Panc1 (cell line): ENCODE data around the gene ASMTL.

Experiments
- POLR2AphosphoS5 ChIP-seq: IDR thresholded peaks from 2 replicates; pipeline ENCODE4 v1.6.1; 2012; ENCODE audit warnings: mild to moderate bottlenecking, low read depth, low read length, moderate library complexity
- TF ChIP-seq, protein P1 (sequence below): fragments of 450-650 bp; IDR thresholded peaks from 2 replicates; pipeline ENCODE4 v1.5.1; 2017; ENCODE audit warnings: mild to moderate bottlenecking

DNA sequence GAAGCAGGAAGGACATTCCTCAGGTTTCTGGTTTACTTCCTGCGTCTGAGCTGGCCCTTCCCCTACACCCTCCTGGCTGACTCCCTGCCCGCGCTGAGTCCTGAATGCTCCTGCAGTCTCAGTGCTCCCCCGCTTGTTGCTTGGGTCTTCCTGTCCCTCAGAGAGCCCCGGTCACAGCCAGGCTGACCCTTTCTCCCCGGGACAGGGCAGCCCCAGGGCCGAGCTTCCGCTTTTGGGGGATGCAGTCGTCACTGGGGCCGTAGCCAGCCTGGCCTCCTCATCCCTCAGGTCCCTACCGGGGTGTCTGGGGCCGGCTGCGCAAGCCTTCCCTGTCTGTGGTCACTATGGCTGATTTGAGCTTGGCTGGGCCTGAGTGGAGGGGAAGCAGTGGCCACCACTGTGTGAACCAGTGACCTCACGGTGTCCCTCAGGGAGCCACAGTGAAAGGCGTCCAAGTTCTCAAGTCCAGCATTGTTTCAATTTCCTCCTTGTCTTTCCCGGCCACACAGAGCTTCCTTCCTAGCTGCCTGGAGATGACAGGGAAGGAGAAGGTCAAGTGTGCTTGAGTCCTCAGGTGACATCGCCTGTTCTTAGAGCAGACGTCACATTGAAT lies 34.1 kb upstream of the ASMTL start:
- TF ChIP-seq, protein P1, sequence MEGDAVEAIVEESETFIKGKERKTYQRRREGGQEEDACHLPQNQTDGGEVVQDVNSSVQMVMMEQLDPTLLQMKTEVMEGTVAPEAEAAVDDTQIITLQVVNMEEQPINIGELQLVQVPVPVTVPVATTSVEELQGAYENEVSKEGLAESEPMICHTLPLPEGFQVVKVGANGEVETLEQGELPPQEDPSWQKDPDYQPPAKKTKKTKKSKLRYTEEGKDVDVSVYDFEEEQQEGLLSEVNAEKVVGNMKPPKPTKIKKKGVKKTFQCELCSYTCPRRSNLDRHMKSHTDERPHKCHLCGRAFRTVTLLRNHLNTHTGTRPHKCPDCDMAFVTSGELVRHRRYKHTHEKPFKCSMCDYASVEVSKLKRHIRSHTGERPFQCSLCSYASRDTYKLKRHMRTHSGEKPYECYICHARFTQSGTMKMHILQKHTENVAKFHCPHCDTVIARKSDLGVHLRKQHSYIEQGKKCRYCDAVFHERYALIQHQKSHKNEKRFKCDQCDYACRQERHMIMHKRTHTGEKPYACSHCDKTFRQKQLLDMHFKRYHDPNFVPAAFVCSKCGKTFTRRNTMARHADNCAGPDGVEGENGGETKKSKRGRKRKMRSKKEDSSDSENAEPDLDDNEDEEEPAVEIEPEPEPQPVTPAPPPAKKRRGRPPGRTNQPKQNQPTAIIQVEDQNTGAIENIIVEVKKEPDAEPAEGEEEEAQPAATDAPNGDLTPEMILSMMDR: no peak
- no peak for TF ChIP-seq POLR2AphosphoS5
